Measurements from ENCODE around the gene TMEM11. TPM values are rescaled to one million over a fixed set of nuclear protein-coding genes. Genes with fewer than 3 reads are reported as not detected.
A peak's percentile ranks its signal among the peaks of the same experiment; 100 is the strongest.

TMEM11 gene
- total and polyA plus RNA-seq, 2 of the 4 experiments (the other 2 are of a cell fraction) = 19.9 to 44.7 TPM

- peaks cover 13% of the 10 kb centered on the region for H3K36me3 ChIP-seq (ENCODE audit: control insufficient read depth, insufficient read depth, low read length)
- H4K8ac ChIP-seq (ENCODE audit: low read depth in 2 of 2, low read length in 2 of 2) = no peak overlapping the region
- H2AK9ac ChIP-seq (replicated peaks; ENCODE audit: low read depth, low read length, poor library complexity) = no peak overlapping the region
- H3K27me3 ChIP-seq (ENCODE audit: control insufficient read depth, insufficient read depth, low read length) = no peaks in the 10 kb centered on the region
- H3K18ac ChIP-seq (ENCODE audit: low read depth, low read length) = no peak overlapping the region
- H3K4me2 ChIP-seq (ENCODE audit: low read depth, low read length) = no peak overlapping the region
- H2BK5ac ChIP-seq (ENCODE audit: low read depth, low read length, poor library complexity, severe bottlenecking) = no peak overlapping the region
- TF ChIP-seq BHLHE40 (IDR thresholded peaks at IDR 0.05; ENCODE audit: low read depth, low read length) (no peak), SMC3 (IDR thresholded peaks at IDR 0.05; ENCODE audit: low read depth, low read length) (no peak), MAZ (IDR thresholded peaks at IDR 0.05; ENCODE audit: borderline replicate concordance, low read depth, low read length) (no peak), NFE2L2 (IDR thresholded peaks at IDR 0.05; ENCODE audit: low read depth, low read length) (no peak)
- ATAC-seq (ENCODE audit: low read depth) = peak; percentile 25; the same call in 1 of the 2 replicates
- H3K27ac ChIP-seq (ENCODE audit: insufficient read depth, low read length) = no peak overlapping the region
- no peak overlapping the region for H3K9ac ChIP-seq (ENCODE audit: low read depth, low read length)
- no peak overlapping the region for H2BK120ac ChIP-seq (ENCODE audit: low read depth, low read length)
- ChIA-PET POLR2A (ENCODE audit: unreplicated experiment) (no interaction called here), CTCF (no interaction called here)
- H3K23ac ChIP-seq (ENCODE audit: low read depth, low read length) = no peak overlapping the region
- H3K56ac ChIP-seq (ENCODE audit: extremely low read depth, insufficient read depth, low read length) = no peak overlapping the region
- no peak overlapping the region for H3K4me3 ChIP-seq (ENCODE audit: insufficient read depth, low read depth, low read length)
- WGBS, 2 experiments (ENCODE audit: extremely low coverage in 2 of 2, insufficient read length in 1 of 2) = no CpG with 5 or more reads among the region's 2 CpGs
- H3K9me3 ChIP-seq (ENCODE audit: control insufficient read depth, insufficient read depth, low read length) = no peaks in the 10 kb centered on the region
- in situ Hi-C loops (cut with MboI; ENCODE audit: low sequenced_read_pairs) (no loop called here), intact Hi-C loops (cut with micrococcal nuclease) (no loop called here), dilution Hi-C loops (cut with HindIII; ENCODE audit: low sequenced_read_pairs, unreplicated experiment) (no loop called here)
- peaks cover 0 to 35% of the 10 kb centered on the region in 2 experiments; a peak in 2 of 4 replicates for H3K79me1 ChIP-seq (ENCODE audit: low read depth in 1 of 2, low read length in 2 of 2)
- no peak overlapping the region for H2AFZ ChIP-seq (replicated peaks; ENCODE audit: low read length, poor library complexity)
- H3K9me1 ChIP-seq (ENCODE audit: insufficient read depth, low read length) = peaks cover 19% of the 10 kb centered on the region
- H3K4ac ChIP-seq (ENCODE audit: low read depth, low read length) = no peak overlapping the region
- H4K20me1 ChIP-seq (ENCODE audit: insufficient read depth, low read length) = peaks cover 7% of the 10 kb centered on the region
- no peak overlapping the region for H2AK5ac ChIP-seq (ENCODE audit: low read depth, low read length)
- DNase-seq = no peak
- no peak overlapping the region for H2BK15ac ChIP-seq (ENCODE audit: low read depth, low read length)
- BruUV-seq (replicated peaks) = no TSS peak
- H4K5ac ChIP-seq (ENCODE audit: low read depth, low read length) = no peak overlapping the region
- H4K91ac ChIP-seq (ENCODE audit: insufficient read depth, low read depth, low read length) = no peak overlapping the region
- H2BK20ac ChIP-seq (ENCODE audit: low read depth, low read length) = no peak overlapping the region
- H3K4me1 ChIP-seq (ENCODE audit: control insufficient read depth, insufficient read depth, low read length) = peaks cover 9% of the 10 kb centered on the region; the same call in 1 of the 2 replicates
- H3K14ac ChIP-seq (replicated peaks; ENCODE audit: low read depth, low read length) = no peak overlapping the region
These were observed 22.3 kb downstream of the TMEM11 start for GRCh38 chr17:21191698-21192097.

Measured in IMR-90 (cell line).